Islet precursor cell (in vitro differentiated cells): Measurements from ENCODE around the gene CDC42BPA.
"Not testable (repeated sequence)": the region's sequence is repeated elsewhere in the genome, so short reads cannot be mapped to it uniquely, and the experiment has no call there.

Source experiments
- DNase-seq: peaks from one replicate; pipeline ENCODE4 v3.0.0-alpha.2; 2018

Gene CDC42BPA

DNA sequence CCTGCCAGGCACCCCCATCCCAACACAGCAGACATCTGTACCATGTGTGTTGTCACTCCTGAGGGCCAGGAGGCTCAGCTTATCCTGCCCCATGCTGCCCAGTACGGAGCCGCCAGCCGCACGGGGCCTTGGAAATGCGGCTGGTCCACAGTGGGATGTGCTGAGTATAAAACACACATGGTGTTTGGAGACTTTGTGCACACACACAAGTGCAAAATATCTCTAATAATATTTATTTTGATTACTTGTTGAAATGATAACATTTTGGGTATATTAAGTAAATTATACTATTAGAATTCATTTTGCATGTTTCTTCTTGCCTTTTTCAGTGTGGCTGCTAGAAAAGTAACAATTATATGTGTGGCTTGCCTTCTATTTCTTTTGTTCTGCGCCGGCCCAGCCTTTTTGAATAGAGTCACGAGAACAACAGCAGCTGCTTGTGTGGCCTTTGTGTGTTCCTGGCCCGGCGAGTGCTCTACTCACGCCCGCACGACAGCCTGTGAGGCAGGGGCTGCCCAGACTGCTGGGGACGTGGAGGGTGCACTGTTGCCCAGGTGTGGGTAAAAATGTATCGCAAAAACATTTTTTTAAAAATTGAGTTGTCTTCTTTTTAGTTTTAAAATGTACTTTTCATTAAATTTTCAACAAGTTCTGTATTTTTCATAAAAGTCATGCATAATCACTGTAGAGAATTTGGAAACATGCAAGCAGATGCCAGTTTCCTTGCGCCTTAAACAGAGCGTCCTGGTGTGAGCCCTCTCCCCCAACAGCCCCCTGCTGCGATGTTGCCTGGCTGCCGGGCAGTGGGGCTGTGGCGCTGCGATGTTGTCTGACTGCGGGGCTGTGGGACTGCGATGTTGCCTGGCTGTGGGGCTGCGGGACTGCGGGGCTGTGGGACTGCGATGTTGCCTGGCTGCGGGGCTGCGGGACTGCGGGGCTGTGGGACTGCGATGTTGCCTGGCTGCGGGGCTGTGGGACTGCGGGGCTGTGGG is 342.7 kb downstream of the CDC42BPA start:
- DNase-seq, result peak; percentile 32

DNA sequence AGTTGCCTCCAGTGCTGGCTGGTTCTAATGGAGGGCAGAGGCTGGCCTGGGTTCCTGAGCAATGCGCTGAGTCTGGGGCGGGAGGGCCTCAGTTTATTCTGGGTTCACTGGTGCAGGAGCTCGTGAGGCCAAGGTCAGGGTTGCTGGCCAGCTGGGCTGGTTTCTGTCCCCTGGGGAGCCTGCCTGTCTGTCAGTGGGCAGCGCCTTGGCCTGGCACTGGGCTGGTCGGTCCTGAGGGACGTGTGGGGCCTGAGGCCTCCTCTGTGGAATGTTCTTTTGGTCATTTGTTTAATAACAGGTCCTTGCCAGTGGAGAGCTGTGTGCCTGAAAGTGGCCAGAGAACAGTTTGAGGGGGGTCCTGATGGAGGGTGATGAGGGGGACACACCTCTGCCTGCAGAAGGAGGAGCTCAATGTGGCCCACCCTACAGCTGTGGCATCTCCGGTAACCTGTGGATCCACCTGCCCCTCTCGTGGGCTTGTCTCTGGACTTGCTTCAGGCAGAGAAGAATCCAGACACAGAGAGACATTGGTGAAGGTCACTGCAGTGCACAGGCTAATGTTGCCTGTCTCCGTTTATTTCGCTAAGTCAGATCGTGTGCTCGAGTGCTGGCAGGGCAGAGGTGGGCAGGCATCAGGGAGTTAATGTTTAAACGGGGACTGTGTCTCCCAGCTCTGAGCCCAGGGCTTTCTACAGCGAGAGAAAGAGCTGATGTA is 343.6 kb downstream of the CDC42BPA start:
- DNase-seq, result peak; percentile 46

- peak; percentile 78 for DNase-seq
These were observed 344.3 kb downstream of the CDC42BPA start for GRCh38 chr1:226973898-226974543.

DNA sequence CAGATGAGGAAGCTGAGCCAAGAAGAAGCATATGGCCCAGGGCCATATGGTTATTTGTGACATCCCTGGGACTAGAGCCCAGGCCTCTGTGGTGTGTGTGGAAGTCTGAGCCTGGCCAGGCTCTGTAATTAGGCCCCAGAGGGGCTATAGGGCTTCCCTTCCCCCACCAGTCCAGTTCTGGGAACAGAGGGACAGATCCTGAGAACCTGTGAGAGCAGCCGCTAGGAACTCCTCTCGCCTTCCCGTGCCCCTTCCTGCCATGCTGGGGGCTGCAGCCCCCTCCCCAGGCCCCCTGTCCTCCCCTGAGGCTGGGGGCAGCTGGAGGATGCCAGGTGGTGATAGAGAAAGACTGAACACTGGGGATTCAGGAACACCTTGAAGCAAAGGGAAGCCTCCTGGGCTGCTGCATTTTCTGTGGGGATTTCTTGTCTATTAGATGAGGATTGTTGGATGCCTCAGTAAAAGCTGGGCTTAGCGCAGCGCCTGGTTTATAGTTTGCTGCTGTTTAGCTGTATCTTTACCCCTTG is 344.9 kb downstream of the CDC42BPA start:
- peak; percentile 75 for DNase-seq

DNA sequence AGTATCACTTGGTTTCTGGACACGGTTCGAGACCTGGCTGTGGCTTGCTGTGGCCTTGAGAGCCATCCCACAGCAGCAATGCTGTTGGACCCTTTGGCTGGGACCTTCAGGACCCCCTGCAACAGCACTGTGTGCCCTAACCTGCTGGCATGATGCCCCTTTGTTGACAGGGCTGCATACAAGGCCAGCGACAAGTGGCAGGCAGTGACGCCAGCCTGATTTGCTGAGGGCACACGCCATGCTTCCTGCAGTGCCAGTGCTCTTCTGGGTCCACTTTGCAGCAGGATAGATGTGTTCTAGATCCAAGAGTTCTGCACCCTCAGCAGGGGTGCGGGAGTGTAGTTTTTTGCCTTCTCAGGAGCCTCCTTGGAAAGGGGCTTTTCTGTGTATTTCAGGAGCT is 345.4 kb downstream of the CDC42BPA start:
- no peak for DNase-seq

- no peak for DNase-seq
These were observed 346.5 kb downstream of the CDC42BPA start for GRCh38 chr1:226971765-226972164.

GRCh38 chr1:226967665-226968064 is 350.6 kb downstream of the CDC42BPA start:
- DNase-seq, result no peak

GRCh38 chr1:226966683-226967082 is 351.6 kb downstream of the CDC42BPA start:
- no peak for DNase-seq

DNA sequence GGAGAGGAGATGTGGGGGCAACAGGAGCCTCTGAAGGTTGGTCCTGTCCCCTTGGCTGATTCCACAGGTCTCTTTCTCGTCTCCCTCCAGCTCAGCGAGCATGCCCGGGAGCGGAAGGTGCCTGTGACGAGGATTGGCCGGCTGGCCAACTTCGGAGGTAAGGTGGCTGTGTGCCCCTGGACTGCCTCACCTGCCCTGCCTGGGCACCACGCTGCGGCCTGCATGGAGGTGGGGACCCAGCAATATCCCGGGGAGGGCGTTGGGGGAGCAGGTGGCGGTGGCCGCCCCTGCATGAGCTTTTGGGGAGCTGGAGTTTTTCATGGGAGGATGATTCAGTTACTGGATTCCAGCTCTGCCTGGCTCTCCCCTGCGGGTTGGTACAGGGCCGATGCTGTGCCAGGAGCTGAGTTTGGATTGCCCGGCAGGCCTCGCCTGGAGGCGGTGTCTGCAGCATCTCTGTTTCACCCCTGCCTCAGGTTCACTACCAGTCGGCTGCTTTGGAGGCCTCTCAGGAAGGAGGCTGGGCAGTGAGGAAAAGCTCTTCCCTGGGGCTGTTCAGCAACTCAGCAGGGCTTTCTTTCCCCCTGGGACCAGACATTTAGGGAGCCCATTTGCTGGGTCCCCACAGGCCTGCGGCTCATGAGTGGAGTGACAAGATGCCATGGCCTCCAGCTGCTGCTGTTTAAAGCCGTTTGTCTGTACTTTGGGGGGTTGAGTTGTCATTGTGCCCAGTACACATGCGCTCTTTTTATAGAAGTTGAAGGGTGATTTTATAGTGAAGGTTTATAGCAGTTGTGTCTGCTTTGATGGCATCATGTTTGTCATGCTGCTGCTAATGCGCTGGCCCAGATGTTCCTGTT is 352.5 kb downstream of the CDC42BPA start:
- DNase-seq, result no peak

DNA sequence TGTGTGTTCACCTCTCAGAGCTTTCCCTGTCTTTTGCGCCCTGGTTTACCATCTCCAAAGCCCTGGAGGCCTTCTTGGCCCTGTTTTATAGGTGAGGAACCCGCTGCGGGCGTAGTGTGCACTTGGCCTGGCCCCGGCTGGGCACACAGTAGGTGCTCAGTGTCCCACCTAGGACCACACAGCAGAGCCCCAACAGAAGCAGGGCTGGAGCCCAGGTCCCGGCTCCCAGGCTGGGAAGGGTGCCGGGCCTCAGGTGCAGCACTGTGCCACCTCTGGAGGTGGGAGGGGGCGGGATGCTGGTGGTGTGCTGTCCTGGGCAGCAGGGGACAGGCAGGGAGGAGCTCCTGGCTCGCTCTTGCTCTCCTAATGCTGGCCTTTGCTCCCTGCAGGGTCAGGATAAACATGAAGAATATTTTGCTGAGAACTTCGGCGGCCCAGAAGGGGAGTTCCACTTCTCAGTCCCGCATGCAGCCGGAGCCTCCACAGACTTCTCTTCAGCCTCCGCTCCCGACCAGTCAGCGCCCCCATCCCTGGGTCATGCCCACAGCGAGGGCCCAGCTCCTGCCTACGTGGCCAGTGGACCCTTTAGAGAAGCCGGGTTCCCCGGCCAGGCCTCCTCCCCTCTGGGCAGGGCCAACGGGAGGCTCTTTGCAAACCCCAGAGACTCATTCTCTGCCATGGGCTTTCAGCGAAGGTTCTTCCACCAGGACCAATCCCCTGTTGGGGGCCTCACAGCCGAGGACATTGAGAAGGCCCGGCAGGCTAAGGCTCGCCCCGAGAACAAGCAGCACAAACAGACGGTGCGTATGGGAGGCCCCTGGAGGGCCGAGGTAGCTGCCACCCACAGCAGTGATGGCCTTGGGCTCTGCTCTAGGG is 353.4 kb downstream of the CDC42BPA start:
- DNase-seq, result no peak

DNA sequence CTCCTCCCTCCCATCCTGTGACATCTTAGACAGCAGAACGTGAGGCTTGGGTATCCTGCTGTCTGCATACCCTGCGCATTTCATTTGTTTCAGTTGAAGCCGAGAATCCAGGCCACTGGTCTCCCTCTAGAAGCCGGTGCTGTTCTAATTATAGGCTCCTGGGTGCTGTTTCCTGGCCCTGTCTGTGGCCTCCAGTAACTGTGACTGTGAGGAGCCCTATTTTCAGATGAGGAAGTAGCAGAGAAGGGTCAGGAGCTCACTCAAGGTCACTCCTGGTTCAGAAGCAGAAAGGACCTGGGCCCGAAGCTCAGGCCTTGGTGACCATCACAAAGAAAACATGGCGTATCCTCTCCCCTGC is 354.2 kb downstream of the CDC42BPA start:
- no peak for DNase-seq

- DNase-seq, result no peak
These were observed 355.6 kb downstream of the CDC42BPA start for GRCh38 chr1:226962421-226963391.

- DNase-seq, result no peak
These were observed 357.1 kb downstream of the CDC42BPA start for GRCh38 chr1:226960944-226961765.

DNA sequence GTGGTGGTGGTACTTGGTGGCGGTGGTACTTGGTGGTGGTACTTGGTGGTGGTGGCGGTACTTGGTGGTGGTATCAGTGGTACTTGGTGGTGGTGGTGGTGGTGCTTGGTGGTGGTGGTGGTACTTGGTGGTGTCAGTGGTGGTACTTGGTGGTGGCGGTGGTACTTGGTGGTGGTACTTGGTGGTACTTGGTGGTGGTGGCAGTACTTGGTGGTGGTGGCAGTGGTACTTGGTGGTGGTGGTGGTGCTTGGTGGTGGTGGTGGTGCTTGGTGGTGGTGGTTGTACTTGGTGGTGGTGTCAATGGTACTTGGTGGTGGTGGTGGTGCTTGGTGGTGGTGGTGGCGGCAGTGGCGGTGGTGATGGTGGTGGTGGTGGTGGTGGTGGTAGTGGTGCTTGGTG is 358.0 kb downstream of the CDC42BPA start:
- no peak for DNase-seq

DNA sequence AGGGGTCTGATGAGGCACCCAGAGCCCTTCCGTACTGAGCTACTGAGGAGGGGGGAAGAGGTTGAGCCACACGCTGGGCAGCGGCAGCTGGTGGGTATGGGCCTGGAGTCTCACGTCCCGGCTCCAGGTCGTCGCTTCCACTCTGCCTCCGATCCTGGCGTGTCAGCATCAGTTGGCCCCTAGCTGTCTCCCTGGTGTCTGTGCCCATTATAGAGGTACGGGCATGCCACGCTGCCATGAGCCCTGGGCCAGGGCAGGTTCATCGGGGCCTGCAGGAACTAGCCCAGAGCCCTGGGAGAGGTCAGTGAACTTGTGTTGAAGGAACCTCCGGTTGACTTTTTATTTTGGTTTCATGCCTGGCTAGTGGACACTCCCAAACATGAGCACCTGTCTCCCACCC is 360.0 kb downstream of the CDC42BPA start:
- DNase-seq, result peak; percentile 17

GRCh38 chr1:226957714-226958113 is 360.6 kb downstream of the CDC42BPA start:
- DNase-seq, result no peak

DNA sequence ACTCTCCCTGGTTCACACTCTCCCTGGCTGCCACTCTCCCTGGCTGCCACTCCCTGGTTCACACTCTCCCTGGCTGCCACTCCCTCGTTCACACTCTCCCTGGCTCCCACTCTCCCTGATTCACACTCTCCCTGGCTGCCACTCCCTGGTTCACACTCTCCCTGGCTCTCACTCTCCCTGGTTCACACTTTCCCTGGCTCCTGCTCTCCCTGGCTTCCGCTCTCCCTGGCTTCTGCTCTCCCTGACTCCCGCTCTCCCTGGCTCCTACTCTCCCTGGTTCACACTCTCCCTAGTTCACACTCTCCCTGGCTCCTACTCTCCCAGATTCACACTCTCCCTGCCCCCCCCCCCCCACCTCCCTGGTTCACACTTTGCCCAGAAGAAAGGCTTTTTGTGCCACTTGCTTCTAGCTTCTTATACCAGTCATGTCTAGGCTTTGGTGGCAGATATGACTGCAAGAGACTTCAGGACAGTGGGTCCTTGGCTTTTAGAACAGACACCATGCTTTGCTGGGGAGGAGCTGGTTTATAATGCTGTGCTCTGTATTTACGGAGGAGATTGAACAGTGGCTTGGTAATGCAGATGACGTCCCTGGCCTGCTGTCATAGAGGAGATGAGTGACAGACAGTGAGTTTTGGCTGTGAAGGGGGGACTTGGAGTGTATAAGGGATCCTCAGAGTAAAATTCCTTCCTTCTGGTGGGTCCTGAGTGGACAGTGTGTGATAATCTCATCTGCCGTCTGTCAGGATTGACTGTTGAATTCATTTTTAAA is 361.2 kb downstream of the CDC42BPA start:
- no peak for DNase-seq

DNA sequence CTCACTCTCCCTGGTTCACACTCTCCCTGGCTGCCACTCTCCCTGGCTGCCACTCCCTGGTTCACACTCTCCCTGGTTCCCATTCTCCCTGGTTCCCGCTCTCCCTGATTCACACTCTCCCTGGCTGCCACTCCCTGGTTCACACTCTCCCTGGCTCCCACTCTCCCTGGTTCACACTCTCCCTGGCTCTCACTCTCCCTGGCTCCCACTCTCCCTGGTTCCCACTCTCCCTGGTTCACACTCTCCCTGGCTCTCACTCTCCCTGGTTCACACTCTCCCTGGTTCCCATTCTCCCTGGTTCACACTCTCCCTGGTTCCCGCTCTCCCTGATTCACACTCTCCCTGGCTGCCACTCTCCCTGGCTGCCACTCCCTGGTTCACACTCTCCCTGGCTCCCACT is 362.4 kb downstream of the CDC42BPA start:
- not testable (repeated sequence) for DNase-seq
